ENCODE data around the gene HS6ST2. TPM values are rescaled to one million over a fixed set of nuclear protein-coding genes. Genes with fewer than 3 reads are reported as not detected.

The HS6ST2 gene
- total RNA-seq, 1 experiment from 2014 or later: 24.6 TPM

DNA sequence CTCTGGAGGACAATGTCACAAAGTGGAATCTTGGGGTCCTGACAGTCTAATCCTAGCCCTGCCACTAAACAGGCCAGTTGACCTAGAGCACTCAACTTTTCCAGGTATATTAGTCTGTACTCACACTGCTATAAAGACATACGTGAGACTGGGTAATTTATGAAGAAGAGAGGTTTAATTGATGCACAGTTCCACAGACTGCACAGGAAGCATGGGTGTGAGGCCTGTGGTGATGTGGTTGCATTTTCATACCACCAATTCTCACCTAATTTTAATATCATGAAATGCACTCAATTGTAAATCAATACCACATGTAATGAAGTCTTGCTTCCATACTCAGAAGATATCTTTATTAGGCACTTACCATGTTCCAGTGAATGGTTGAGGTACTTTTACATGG, 192.0 kb downstream of the HS6ST2 start:
- no peaks in the 10 kb centered on the region for H3K27me3 ChIP-seq (ENCODE audit: insufficient read depth, low read length)
- no peak for DNase-seq (ENCODE audit: low read depth, low spot score)
- RAD21 ChIA-PET (ENCODE audit: low non-redundant PET in 1 of 2, low total read pairs in 2 of 2, uncharacterized antibody in 2 of 2, unreplicated experiment in 2 of 2): no interaction called here
- H3K4me3 ChIP-seq (replicated peaks in 1 of 2; ENCODE audit: low read depth in 1 of 2, low read length in 2 of 2): no peak overlapping the region
- no peaks in the 10 kb centered on the region for H3K9me3 ChIP-seq (ENCODE audit: control insufficient read depth in 1 of 2, insufficient read depth in 1 of 2, low read depth in 1 of 2, low read length in 2 of 2)
- no peak overlapping the region for H3K4me2 ChIP-seq (ENCODE audit: low read length)
- no peaks in the 10 kb centered on the region for H4K20me1 ChIP-seq (ENCODE audit: insufficient read depth)
- no peak overlapping the region for H3K27ac ChIP-seq (ENCODE audit: low read depth, low read length)
- POLR2A ChIA-PET: no interaction called here
- TF ChIP-seq CBX3 (IDR thresholded peaks at IDR 0.05; ENCODE audit: low read depth) (no peak), TCF7L2 (IDR thresholded peaks at IDR 0.05; ENCODE audit: borderline replicate concordance, extremely low read depth, insufficient read depth, insufficient read length) (no peak), EZH2 (IDR thresholded peaks at IDR 0.05) (no peak), ELF1 (IDR thresholded peaks at IDR 0.05; ENCODE audit: borderline replicate concordance, low read depth) (no peak), CEBPB (IDR thresholded peaks at IDR 0.05; ENCODE audit: low read depth) (no peak), POLR2AphosphoS5 (IDR thresholded peaks at IDR 0.05; ENCODE audit: low read depth, low read length) (no peak), YY1 (IDR thresholded peaks at IDR 0.05; ENCODE audit: extremely low read depth, insufficient replicate concordance, low read depth, low read length) (no peak), SIN3A (IDR thresholded peaks at IDR 0.05; ENCODE audit: low read depth) (no peak), ZNF274 (IDR thresholded peaks at IDR 0.05; ENCODE audit: low read depth, low read length) (no peak)
- TF ChIP-seq, protein P1, sequence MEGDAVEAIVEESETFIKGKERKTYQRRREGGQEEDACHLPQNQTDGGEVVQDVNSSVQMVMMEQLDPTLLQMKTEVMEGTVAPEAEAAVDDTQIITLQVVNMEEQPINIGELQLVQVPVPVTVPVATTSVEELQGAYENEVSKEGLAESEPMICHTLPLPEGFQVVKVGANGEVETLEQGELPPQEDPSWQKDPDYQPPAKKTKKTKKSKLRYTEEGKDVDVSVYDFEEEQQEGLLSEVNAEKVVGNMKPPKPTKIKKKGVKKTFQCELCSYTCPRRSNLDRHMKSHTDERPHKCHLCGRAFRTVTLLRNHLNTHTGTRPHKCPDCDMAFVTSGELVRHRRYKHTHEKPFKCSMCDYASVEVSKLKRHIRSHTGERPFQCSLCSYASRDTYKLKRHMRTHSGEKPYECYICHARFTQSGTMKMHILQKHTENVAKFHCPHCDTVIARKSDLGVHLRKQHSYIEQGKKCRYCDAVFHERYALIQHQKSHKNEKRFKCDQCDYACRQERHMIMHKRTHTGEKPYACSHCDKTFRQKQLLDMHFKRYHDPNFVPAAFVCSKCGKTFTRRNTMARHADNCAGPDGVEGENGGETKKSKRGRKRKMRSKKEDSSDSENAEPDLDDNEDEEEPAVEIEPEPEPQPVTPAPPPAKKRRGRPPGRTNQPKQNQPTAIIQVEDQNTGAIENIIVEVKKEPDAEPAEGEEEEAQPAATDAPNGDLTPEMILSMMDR (IDR thresholded peaks at IDR 0.05 in 2 of 3, conservative IDR thresholded peaks at IDR 0.05 in 1 of 3; ENCODE audit: borderline replicate concordance in 1 of 3, insufficient read depth in 1 of 3, low read depth in 2 of 3, low read length in 2 of 3): no peak
- TF ChIP-seq, protein P2, sequence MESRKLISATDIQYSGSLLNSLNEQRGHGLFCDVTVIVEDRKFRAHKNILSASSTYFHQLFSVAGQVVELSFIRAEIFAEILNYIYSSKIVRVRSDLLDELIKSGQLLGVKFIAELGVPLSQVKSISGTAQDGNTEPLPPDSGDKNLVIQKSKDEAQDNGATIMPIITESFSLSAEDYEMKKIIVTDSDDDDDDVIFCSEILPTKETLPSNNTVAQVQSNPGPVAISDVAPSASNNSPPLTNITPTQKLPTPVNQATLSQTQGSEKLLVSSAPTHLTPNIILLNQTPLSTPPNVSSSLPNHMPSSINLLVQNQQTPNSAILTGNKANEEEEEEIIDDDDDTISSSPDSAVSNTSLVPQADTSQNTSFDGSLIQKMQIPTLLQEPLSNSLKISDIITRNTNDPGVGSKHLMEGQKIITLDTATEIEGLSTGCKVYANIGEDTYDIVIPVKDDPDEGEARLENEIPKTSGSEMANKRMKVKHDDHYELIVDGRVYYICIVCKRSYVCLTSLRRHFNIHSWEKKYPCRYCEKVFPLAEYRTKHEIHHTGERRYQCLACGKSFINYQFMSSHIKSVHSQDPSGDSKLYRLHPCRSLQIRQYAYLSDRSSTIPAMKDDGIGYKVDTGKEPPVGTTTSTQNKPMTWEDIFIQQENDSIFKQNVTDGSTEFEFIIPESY (IDR thresholded peaks at IDR 0.05; ENCODE audit: extremely low read depth, insufficient replicate concordance, low read length): no peak
- TF ChIP-seq, protein P3, sequence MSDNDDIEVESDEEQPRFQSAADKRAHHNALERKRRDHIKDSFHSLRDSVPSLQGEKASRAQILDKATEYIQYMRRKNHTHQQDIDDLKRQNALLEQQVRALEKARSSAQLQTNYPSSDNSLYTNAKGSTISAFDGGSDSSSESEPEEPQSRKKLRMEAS (IDR thresholded peaks at IDR 0.05): no peak
- H3K9me2 ChIP-seq (ENCODE audit: insufficient read depth): no peaks in the 10 kb centered on the region
- no peaks in the 10 kb centered on the region for H3K4me1 ChIP-seq (ENCODE audit: control insufficient read depth in 1 of 2, insufficient read depth in 2 of 2, low read length in 2 of 2)
- no peaks in the 10 kb centered on the region for H3K79me2 ChIP-seq (ENCODE audit: insufficient read depth, low read length)
- ATAC-seq: no peak
- intact Hi-C loops (cut with micrococcal nuclease): no loop called here
- H3K9ac ChIP-seq (ENCODE audit: low read length): no peak overlapping the region
- CTCF ChIA-PET: no interaction called here
- no peaks in the 10 kb centered on the region for H3K36me3 ChIP-seq (ENCODE audit: control insufficient read depth in 1 of 2, insufficient read depth in 2 of 2, low read length in 2 of 2)
- BruUV-seq (replicated peaks): no TSS peak
- no peak overlapping the region for H2AFZ ChIP-seq (ENCODE audit: low read depth, low read length, poor library complexity, severe bottlenecking)

All from HCT116 (cell line).